Lower lobe of right lung (tissue), 2 donors: ENCODE results near the gene N4BP2L2. TPM values are rescaled to one million over a fixed set of nuclear protein-coding genes. Genes with fewer than 3 reads are reported as not detected.

Source experiments
- ATAC-seq, 2 donors: fragments of 200-7000 bp; cut with Tn5 transposase; one replicate each; pipeline ENCODE4 v1.9.1; 2020 to 2022; ENCODE audit warnings: mild to moderate bottlenecking in 2 of 2, moderate library complexity in 2 of 2
- DNase-seq: peaks from one replicate; pipeline ENCODE4 v3.0.0-alpha.2; 2020
- H3K27ac ChIP-seq: fragments of 200-600 bp; one replicate; pipeline ENCODE4 v1.8.0; 2022
- H3K27me3 ChIP-seq: fragments of 200-600 bp; one replicate; pipeline ENCODE4 v1.8.0; 2022; ENCODE audit warnings: low read depth
- H3K36me3 ChIP-seq: fragments of 200-600 bp; one replicate; pipeline ENCODE4 v1.8.0; 2022; ENCODE audit warnings: mild to moderate bottlenecking
- H3K4me1 ChIP-seq: fragments of 200-600 bp; one replicate; pipeline ENCODE4 v1.8.0; 2022
- H3K4me3 ChIP-seq: fragments of 200-600 bp; one replicate; pipeline ENCODE4 v1.8.0; 2022; ENCODE audit warnings: mild to moderate bottlenecking
- H3K9me3 ChIP-seq: fragments of 200-600 bp; one replicate; pipeline ENCODE4 v1.8.0; 2022
- CTCF ChIP-seq: fragments of 200-600 bp; IDR thresholded peaks from one replicate; pipeline ENCODE4 v1.8.0; 2022; ENCODE audit warnings: antibody characterized with exemption, mild to moderate bottlenecking
- intact Hi-C: fragments of 100-400 bp; cut with DNase I; formaldehyde crosslinking; loops from one replicate; pipeline ENCODE4 v1.11.0; 2022
- total RNA-seq: library from RNA; stranded (reverse); fragmentation: NEBNext Ultra II Directional; extraction: Animal tissue kit (Norgen Biotek cat#: 25700); gene quantifications from one replicate; pipeline ENCODE4 v1.2.1, GENCODE V29; 2021
- donor health status: DM: no; HTN: yes; CAD: no; lungs with severe emphysema.

Gene N4BP2L2
- total RNA-seq, 1 donor from 2014 or later = 192 TPM

GRCh38 chr13:32555613-32556012, 17.0 kb upstream of the N4BP2L2 start:
- ATAC-seq = no peak
- no peak for TF ChIP-seq CTCF
- no peaks in the 10 kb centered on the region for H3K4me1 ChIP-seq

GRCh38 chr13:32553720-32554119, 15.1 kb upstream of the N4BP2L2 start:
- no peaks in the 10 kb centered on the region for H3K36me3 ChIP-seq
- no peak for ATAC-seq
- H3K4me1 ChIP-seq = no peaks in the 10 kb centered on the region
- H3K27ac ChIP-seq = no peak overlapping the region
- H3K4me3 ChIP-seq = no peak overlapping the region
- no peak for DNase-seq
- no peaks in the 10 kb centered on the region for H3K27me3 ChIP-seq
- no peaks in the 10 kb centered on the region for H3K9me3 ChIP-seq
- no peak for TF ChIP-seq CTCF
- intact Hi-C loops = no loop called here

More at GRCh38 chr13:32555613-32556012, 17.0 kb upstream of the N4BP2L2 start:
- no peak overlapping the region for H3K4me3 ChIP-seq
- no peak for DNase-seq
- H3K36me3 ChIP-seq = no peaks in the 10 kb centered on the region
- no peaks in the 10 kb centered on the region for H3K9me3 ChIP-seq
- intact Hi-C loops = no loop called here
- no peak overlapping the region for H3K27ac ChIP-seq
- H3K27me3 ChIP-seq = no peaks in the 10 kb centered on the region

- no peak overlapping the region for H3K27ac ChIP-seq
- H3K27me3 ChIP-seq = no peaks in the 10 kb centered on the region
- ATAC-seq (no peak), DNase-seq (no peak)
- no peaks in the 10 kb centered on the region for H3K36me3 ChIP-seq
- H3K4me3 ChIP-seq = no peak overlapping the region
- no peaks in the 10 kb centered on the region for H3K9me3 ChIP-seq
- intact Hi-C loops = no loop called here
- no peak for TF ChIP-seq CTCF
- no peaks in the 10 kb centered on the region for H3K4me1 ChIP-seq
These were observed 11.2 kb upstream of the N4BP2L2 start for GRCh38 chr13:32549788-32550187.

GRCh38 chr13:32548837-32549236, 10.2 kb upstream of the N4BP2L2 start:
- Histone ChIP-seq H3K36me3 (no peaks in the 10 kb centered on the region), H3K4me1 (no peaks in the 10 kb centered on the region), H3K4me3 (no peak overlapping the region), H3K27ac (no peak overlapping the region), H3K9me3 (no peaks in the 10 kb centered on the region), H3K27me3 (no peaks in the 10 kb centered on the region)
- intact Hi-C loops = no loop called here
- peak in 1 of 2 donors; percentile 46 for ATAC-seq
- DNase-seq = no peak
- TF ChIP-seq CTCF = no peak

GRCh38 chr13:32545083-32545482, 6.5 kb upstream of the N4BP2L2 start:
- no peak overlapping the region for H3K4me3 ChIP-seq
- no peaks in the 10 kb centered on the region for H3K36me3 ChIP-seq
- no peaks in the 10 kb centered on the region for H3K27me3 ChIP-seq
- no peak overlapping the region for H3K27ac ChIP-seq
- H3K9me3 ChIP-seq = no peaks in the 10 kb centered on the region
- intact Hi-C loops = no loop called here
- no peaks in the 10 kb centered on the region for H3K4me1 ChIP-seq
- no peak for DNase-seq
- no peak for TF ChIP-seq CTCF
- no peak for ATAC-seq

GRCh38 chr13:32542221-32542620, 3.6 kb upstream of the N4BP2L2 start:
- ATAC-seq (no peak), DNase-seq (no peak)
- Histone ChIP-seq H3K4me1 (peaks cover 4% of the 10 kb centered on the region), H3K9me3 (no peaks in the 10 kb centered on the region), H3K4me3 (no peak overlapping the region), H3K27me3 (no peaks in the 10 kb centered on the region), H3K27ac (no peak overlapping the region), H3K36me3 (no peaks in the 10 kb centered on the region)
- intact Hi-C loops = no loop called here
- TF ChIP-seq CTCF = no peak
